Stimulated activated CD4-positive, alpha-beta T cell treated with anti-CD3 and anti-CD28 coated beads, TNF-alpha, amount 100 ng/mL, for 24 hours (primary cell): ENCODE results near the gene POFUT1.

Experiments
- DNase-seq, 3 experiments: peaks; one replicate each; pipeline ENCODE4 v3.0.0-alpha.2; 2020; ENCODE audit warnings: low read depth in 3 of 3

POFUT1 gene

DNA sequence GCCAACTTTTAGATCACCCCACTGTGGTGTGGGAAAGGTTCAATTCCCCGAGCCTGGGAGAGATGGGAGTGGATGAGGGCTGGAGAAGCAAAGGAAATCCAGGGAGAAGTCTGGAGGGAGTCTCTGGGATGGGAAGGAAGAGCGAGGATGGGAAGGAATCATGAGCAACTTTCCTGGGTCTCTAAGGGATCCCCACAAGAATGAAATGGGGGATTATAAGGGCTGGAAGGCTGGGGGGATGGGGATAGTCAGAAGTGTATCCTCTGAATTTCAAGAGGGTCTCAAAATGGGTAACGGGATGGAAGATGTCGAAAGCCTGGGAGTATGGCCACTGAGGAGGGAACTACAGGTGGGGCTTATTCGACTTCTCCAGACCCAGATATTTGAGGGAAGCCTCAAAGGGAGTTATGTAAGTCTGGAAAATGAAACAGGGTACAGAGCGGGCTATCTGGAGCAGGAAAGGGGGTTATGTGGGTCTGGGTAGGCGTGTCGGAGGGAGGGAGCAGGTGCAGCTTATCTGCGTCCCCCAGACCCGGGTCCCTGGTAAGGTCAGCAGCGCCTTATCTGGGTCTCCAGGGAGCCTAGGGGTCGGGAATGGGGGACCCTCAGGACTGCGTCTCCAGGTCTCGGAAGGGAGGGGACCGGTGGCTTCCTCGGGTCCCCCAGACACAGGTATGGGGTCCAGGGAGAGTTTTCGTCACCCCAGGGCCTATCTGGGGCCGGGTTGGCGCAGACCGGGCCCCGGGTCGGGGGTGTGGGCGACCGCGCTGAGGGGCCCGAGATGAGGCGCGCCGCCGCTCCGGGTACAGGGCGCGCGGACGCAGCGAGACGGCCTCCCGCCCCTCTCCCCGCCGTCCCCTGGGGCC, 687 bp upstream of the POFUT1 start:
- no peak for DNase-seq

DNA sequence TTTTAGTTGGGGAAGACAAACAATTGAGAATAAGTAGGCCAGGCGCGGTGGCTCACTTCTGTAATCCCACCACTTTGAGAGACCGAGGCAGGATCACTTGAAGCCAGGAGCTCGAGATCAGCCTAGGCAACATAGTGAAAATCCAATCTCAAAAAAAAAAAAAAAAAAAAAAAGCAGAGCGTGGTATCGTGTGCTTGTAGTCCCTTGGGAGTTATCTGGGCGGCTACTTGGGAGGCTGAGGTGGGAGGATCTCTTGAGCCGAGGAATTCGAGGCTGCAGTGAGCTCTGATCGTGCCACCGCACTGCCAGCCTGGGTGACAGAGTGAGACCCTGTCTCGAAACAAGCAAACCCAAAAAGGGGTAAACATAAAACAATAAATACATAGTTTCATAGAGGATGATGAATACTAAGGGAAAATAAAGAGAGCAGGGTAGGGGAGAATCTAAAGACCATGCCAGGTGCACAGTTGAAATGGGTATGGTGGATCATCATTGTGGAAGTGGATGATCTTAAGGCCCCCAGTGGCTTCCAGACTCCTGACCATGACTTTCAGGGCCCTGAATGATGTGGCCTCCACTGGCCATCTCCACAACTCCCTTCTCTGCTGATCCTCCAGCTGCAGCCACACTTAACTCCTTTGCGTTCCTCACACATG, 947 bp downstream of the POFUT1 start:
- no peak for DNase-seq

DNA sequence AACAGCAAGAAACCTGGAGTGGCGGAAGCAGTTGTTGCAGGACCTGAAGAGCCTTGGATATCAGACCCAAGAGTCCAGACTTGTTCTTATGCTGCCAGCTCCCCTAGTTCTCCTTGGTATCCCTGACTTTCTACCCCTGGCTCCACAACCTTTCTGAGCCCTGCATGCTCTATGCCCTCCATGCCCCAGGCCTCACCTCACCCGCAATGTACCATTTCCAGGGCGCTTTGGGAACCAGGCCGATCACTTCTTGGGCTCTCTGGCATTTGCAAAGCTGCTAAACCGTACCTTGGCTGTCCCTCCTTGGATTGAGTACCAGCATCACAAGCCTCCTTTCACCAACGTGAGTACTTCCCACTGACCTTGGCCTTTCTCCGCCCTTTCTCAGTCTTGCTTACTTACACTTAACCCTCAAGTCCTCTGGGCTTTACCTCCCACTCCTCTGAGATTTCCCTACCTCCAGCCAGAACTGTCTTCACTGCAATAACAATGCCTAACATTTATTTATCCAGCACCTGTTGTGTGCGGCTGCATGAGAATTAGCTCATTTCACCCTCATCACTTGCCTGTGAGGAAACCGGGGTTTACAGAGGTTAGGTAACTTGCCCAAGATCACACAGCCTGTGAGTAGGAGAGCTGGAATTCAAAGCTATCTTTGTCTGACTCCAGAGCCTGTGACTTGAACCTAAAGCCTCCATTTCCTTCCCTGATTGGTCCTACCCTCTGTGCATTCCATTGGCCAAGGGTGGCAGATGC, 2.3 kb downstream of the POFUT1 start:
- no peak for DNase-seq

DNA sequence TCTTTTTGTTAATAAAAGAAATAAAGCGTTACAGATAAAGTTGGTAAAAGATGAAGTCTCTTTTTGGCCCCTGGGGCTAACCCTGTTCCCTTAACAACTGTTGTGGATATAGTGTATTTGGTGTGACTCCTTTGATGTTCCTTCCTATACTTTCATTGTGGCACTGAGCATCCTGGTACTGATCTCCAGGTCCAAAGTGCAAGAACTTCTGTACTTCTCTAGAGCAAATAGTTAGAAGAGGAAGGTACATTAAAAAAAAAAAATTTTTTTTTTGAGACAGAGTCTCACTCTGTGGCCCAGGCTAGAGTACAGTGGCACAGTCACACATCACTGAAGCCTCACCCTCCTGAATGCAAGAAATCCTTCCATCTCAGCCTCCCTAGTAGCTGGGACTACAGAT, 6.2 kb downstream of the POFUT1 start:
- DNase-seq = no peak

DNA sequence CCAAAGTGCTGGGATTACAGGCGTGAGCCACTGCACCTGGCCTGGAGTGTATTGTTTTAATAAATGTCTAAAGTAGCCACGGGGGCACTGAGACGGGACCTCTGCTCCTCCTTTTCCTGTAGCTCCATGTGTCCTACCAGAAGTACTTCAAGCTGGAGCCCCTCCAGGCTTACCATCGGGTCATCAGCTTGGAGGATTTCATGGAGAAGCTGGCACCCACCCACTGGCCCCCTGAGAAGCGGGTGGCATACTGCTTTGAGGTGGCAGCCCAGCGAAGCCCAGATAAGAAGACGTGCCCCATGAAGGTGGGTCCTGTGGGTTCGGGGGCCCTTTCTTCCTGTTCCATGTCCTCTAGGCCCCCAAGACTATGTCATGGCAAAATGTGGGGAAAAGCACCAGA, 7.5 kb downstream of the POFUT1 start:
- DNase-seq = no peak

DNA sequence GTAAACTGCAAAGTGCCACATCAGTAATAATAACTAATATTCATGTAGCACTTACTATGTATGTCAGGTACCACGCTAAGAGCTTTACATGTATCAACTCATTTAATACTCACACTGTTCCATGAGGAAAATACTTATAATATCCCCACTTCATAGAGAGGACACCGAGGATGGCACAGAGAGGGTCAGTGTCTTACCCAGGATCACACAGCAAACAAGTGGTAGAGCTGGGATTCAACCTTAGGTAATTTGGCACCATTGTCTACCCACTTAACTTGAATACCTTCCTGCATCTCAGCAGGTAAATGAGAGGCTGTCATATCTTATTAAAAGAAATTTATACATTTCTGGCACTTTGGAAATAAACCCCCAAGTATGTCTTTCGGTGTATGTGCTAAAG, 8.0 kb downstream of the POFUT1 start:
- no peak for DNase-seq

DNA sequence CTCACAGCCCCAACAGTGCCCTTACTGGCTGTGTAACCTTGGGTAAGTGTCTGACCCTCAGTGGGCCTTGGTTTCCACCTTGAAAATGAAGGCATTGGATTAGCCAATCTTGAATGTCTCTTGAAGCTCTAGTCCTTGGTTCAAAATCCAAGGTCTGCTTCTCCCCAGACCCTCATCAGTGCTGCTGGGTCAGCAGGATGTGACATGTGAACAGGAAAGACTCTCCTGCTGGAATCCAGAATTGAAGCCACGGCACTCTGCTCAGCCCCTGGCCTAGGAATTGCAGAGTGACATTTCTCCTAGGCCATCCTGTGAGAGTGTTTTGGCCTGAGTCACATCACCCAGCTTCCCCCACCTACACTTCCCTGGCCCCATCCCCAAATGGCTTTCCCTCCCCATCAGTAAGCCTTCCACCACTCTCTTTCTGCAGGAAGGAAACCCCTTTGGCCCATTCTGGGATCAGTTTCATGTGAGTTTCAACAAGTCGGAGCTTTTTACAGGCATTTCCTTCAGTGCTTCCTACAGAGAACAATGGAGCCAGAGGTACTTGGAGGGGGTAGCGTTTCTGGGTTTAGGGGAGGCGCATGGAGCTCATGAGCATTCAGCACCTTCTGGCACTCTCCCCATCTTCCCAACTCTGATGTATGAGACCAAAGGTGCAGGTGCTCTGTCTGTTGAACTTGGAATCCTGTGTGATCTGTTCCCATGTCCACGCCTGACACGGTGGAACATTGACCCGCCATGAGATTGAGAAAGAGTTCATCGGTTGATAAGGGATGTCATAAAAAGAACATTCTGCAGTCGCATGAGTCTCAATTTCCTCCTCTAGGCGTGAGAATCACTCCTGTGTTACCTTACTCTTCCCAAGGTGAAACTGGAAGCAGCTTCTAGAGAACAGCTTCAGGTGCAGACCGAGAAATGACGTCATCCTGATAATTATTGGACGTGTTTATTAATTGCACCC, 8.8 kb downstream of the POFUT1 start:
- no peak for DNase-seq

DNA sequence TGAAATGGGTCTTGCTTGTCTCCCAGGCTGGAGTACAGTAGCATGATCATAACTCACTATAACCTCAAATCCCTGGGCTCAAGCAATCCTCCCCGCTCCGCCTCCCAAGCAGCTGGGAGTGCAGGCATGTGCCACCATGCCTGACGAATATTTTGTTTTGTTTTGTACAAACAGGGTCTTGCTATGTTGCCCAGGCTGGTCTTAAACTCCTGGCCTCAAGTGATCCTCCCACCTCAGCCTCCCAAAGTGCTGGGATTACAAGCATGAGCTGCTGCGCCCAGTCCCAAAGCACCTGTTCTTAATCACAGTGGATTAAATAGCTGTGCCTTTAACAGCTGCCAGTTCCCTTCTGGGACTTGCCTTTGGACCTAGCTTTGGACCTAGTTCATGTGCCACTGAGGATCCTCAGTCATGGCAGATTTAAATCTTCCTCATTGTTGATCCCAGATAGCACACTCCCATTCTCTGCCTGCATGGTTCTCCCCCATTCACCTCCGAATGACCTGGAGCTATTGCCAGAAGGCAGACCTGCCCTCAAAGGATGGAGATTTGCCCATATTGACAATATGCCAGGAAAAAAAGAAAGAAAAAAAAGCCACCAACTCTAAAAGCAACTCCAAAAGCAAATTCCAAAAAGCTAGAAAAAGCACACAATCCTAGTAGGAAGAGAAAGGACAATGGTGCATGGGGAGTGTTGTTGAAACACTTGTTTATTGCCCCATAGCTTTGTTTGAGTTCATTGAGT, 10.6 kb downstream of the POFUT1 start:
- DNase-seq = no peak

DNA sequence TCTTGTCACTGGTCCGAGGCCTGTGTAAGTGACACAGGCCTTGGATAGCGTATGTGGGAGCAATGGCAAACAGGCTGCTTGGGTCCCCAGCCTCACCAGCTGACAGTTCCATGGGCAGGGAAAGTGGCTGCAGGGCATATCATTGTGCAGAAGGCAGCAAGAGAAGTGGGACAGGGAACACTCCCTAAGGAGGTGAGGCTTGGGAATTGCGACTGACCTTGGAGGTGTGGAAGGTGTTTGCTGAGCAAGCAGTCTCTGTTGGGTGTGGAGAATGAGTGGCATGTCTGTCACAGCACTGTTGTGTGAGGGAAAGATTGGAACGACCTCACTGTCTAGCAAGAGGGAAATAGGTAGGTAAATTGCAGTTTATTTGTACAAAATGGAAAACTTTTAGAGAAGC, 16.8 kb downstream of the POFUT1 start:
- DNase-seq = no peak

DNA sequence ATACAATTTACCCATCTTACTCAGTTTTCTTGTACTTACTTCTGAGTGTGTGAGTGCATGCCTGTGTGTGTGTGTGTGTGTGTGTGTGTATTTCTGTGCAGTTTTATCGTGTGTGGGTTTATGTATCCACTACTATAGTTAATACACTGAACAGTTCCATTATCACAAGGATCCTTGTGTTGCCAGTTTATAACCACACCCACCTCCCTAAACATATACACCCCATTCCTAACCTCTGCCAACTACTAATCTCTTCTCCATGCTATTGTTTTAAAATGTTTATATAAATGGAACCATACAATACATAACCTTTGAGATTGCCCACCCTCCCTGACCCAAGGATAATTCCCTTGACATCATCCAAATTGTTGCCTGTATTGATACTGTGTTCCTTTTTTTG, 18.7 kb downstream of the POFUT1 start:
- DNase-seq = no peak

DNA sequence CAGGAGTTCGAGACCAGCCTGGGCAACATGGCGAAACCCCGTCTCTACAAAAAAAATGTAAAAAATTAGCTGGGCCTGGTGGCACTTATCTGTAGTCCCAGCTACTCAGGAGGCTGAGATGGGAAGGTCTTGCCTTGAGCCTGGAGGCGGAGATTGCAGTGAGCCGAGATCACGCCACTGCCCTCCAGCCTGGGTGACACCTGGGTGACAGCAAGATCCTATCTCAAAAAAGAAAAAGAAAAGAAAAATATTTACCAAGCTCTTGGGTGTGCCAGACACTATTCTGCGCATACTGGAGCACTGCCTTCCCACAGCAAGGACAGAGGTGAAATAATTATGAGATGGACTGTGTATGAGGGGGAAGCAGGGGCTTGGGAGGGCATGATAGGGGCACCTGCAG, 19.6 kb downstream of the POFUT1 start:
- DNase-seq = no peak

DNA sequence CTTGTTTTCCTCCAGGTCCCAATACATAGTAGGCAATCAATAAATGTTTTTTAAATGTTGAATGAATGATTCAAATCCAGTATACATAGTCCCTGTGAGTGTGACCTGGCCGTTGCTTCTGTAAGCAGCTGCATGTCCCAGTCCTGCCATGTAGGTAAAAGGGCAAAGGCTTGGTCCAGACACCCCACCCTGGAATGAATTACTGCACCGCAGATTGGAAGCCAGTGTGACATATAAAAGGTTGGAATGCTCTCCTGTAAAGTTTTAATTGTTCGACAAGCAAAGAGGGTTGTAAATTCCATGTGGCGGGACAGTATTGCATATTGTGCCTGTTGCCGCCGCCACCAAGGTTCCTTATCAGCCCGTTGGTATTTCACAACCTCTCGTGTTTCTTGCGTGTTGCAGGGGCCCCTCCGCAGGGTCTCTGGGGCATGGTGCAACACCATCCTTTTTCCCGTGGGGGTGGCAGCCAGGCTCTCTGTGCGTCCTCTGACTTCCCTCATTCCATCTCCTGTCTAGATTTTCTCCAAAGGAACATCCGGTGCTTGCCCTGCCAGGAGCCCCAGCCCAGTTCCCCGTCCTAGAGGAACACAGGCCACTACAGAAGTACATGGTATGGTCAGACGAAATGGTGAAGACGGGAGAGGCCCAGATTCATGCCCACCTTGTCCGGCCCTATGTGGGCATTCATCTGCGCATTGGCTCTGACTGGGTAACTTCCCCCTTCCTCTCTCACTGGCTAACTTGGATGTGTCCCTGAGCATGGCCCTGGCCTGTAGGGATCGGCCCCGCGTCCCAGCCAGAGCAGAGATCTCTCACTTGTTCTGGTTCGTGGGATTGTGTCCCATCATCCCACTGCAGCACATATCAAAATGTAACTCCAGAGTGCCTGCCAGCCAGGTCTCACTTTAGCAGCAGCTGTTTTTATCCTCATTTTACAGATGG, 20.3 kb downstream of the POFUT1 start:
- no peak for DNase-seq

DNA sequence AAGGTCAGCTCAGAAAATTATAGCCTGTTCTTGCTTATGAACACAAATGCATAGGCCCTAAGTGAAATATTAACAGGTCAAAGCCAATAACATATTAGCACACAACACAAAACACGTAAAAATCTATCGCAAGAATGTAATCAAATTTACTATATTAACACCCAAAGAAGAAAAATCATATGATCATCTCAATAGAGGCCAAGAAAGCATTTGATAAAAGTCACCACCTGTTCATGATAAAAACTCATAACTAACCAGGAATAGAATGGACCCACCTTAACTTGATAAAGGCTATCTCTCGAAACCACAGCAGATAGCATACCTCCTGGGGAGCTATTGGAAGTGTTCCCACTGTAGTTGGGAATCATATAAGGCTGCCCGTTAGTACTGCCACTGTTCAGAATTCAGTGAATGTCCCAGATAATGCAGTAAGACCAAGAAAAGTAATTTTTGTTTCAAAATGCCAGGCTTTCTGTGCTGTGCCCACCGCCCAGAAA, 21.6 kb downstream of the POFUT1 start:
- no peak for DNase-seq

DNA sequence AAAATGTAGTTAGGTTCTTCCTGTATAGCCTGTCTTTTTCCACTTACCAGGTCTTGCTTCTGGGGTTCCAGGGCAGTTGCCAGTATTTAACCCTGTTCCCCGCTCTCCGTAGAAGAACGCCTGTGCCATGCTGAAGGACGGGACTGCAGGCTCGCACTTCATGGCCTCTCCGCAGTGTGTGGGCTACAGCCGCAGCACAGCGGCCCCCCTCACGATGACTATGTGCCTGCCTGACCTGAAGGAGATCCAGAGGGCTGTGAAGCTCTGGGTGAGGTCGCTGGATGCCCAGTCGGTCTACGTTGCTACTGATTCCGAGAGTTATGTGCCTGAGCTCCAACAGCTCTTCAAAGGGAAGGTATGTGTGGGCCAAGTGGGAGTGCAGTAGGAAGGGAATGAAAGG, 23.0 kb downstream of the POFUT1 start:
- no peak for DNase-seq

DNA sequence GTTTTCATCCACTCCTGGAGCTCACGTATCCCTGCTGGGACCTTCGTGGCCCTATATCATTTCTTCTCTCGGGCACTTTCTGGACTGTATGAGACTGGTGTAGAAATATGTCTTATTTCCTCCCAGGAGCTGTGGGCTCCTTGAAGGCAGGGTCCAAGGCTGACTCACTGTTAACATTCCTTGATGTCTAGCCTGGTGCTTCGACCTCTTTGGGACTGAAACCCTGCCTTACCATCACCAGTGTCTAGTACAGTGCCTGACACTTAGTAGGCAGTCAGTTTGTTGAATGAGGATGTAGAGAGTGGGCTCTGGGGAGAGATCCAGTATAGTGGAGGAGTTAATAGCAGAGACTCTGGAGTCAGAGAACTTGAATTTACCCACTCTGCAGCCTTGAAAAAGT, 23.6 kb downstream of the POFUT1 start:
- DNase-seq = no peak

DNA sequence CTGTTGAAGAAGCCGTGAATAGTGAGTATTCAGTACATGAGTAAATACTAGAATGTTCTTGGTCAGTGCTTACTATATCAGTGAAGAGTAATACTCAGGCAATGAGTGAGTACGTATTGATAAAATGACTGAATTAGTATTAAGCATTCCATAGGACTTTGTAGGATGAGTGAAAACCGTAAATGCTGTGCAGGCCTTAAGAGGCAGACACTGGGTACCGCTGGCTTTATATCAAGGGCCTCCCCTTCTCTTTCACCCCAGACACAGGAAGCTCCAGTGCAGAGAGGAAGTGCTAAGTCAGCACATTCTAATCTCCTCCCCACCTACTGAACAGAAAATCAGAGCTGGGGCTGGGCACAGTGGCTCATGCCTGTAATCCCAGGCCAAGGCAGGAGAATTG, 24.2 kb downstream of the POFUT1 start:
- peak in 1 of 3 experiments; percentile 21 for DNase-seq

DNA sequence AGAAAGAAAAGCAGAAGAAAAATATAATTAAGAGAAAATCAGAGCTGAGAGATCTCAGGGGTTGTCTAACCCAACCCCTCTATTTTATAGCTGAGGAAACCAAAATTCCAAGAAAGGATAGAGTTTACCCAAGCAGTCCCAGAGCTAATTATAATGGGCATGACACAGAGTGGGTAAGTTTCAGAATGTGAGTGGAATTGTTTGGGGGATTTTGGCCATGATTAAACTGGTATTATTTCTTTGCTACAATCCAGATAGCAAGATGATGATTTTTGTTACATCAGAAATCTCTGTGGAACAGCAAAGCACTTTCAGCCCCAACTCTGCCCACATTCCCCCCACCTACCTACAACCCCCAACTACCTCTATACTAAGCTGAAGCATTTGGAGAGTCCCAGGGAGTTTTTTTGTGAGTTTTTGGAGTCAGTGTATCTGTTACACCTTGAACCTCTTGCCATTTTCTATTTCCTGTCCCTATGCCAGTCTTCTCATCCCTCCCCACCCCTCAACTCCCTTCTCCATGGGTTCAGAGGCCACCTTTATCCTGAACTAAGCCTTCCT, 24.7 kb downstream of the POFUT1 start:
- peak in 1 of 3 experiments; percentile 19 for DNase-seq

DNA sequence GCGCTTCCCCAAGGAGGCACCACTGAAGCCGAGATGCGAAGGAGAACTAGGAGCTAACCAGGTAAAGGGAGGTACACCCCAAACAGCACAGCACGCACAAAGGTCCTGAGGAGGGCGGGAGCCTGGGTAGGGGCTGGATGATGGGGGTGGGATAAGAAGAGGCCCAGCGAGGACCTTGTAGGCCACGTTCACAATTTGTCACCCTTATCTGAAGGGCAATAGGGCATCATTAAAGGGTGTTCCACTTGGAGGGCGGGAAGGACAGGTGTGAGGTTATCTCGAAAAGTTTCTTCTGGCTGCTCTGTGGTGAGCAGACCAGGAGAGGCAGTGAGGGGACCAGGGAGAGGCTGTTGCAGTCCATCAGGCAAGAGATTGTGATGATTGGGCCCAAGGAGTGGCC, 25.6 kb downstream of the POFUT1 start:
- no peak for DNase-seq

DNA sequence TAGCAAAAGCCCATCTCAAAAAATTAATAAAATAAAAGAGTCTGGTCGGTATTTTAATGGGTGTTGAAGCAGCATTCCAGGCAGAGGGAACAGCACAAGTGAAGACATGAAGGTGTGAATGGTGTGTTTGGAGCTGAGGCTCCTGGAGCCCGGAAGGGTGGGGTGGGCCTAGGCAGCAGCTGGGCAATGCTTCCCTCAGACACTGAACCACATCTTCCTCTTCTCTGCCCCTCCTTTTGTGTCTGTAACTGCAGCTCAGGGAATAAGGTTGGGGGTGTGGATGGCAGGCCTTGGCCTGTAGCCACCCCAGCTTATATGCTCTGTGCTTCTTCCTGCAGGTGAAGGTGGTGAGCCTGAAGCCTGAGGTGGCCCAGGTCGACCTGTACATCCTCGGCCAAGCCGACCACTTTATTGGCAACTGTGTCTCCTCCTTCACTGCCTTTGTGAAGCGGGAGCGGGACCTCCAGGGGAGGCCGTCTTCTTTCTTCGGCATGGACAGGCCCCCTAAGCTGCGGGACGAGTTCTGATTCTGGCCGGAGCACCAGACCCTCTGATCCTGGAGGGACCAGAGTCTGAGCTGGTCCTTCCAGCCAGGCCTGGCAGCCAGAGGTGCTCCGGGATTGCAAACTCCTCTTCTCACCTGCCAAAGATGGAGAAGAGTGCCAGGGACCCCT, 26.6 kb downstream of the POFUT1 start:
- DNase-seq = no peak
